Measurements from ENCODE around the gene PTPRE.

PTPRE gene

GRCh38 chr10:128054163-128054970 lies 147.5 kb downstream of the PTPRE start:
- DNase-seq (ENCODE audit: low read depth): no peak
- no peak for TF ChIP-seq CTCF (IDR thresholded peaks at IDR 0.05; ENCODE audit: low read depth, low read length, missing control alignments)
- H3K4me3 ChIP-seq (ENCODE audit: low read depth, low read length): no peak overlapping the region

DNA sequence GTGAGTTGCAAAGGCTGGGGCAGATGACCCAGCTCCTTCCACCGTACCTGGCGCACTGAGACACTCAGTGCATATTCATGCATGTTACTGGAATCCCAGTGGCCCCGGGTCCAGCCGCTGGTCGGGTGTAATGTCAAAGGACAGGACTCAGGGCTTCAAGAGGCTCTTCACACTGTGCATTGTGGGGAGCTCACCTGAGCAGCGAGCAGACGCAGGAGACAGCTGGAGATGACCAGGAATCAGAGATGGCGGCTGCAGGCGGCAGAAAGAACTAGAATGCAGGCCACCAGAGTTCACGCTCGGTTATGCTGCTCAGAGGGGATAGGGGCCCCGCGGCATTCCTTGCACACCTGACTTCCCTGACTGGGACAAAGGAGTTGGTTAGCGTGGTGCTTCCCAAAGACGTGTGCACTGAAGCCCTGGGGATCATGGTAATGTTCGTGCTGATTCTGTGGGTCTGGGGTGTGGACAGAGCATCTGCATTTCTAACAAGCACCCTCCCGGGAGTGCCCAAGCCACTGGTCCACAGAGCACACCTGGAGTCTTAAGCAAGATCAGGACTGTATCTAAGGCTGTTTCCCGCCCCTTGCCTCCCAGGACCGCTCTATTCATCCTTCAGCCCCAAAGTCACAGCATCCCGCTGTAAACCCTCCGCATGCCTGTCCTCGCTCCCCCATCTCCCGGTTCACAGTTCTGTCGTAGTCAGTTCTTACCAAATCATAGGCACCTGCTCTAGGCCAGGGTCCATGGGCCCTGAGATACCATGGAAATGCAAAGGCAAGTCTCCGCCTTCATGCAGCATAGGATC lies 148.4 kb downstream of the PTPRE start:
- no peak for DNase-seq (ENCODE audit: low read depth)
- TF ChIP-seq CTCF (IDR thresholded peaks at IDR 0.05; ENCODE audit: low read depth, low read length, missing control alignments): no peak
- no peak overlapping the region for H3K4me3 ChIP-seq (ENCODE audit: low read depth, low read length)

GRCh38 chr10:128056303-128057050 lies 149.6 kb downstream of the PTPRE start:
- no peak for TF ChIP-seq CTCF (IDR thresholded peaks at IDR 0.05; ENCODE audit: low read depth, low read length, missing control alignments)

GRCh38 chr10:128058106-128058749 lies 151.3 kb downstream of the PTPRE start:
- H3K4me3 ChIP-seq (ENCODE audit: low read depth, low read length): no peak overlapping the region
- no peak for DNase-seq (ENCODE audit: low read depth)
- no peak for TF ChIP-seq CTCF (IDR thresholded peaks at IDR 0.05; ENCODE audit: low read depth, low read length, missing control alignments)

More at GRCh38 chr10:128056303-128057050, 149.6 kb downstream of the PTPRE start:
- no peak overlapping the region for H3K4me3 ChIP-seq (ENCODE audit: low read depth, low read length)
- DNase-seq (ENCODE audit: low read depth): no peak

GRCh38 chr10:128058750-128059134 lies 151.8 kb downstream of the PTPRE start:
- DNase-seq (ENCODE audit: low read depth): no peak
- H3K4me3 ChIP-seq (ENCODE audit: low read depth, low read length): no peak overlapping the region
- no peak for TF ChIP-seq CTCF (IDR thresholded peaks at IDR 0.05; ENCODE audit: low read depth, low read length, missing control alignments)

- TF ChIP-seq CTCF (IDR thresholded peaks at IDR 0.05; ENCODE audit: low read depth, low read length, missing control alignments): no peak
- DNase-seq (ENCODE audit: low read depth): no peak
- no peak overlapping the region for H3K4me3 ChIP-seq (ENCODE audit: low read depth, low read length)
Measured at GRCh38 chr10:128059266-128059981, 152.5 kb downstream of the PTPRE start.

Measured in GM12864 (cell line).